ENCODE measurements around the gene CEP85L. TPM values are rescaled to one million over a fixed set of nuclear protein-coding genes. Genes with fewer than 3 reads are reported as not detected.

The CEP85L gene
- polyA plus RNA-seq, 3 donors: 6.4 to 7.8 (median 6.6) TPM

DNA sequence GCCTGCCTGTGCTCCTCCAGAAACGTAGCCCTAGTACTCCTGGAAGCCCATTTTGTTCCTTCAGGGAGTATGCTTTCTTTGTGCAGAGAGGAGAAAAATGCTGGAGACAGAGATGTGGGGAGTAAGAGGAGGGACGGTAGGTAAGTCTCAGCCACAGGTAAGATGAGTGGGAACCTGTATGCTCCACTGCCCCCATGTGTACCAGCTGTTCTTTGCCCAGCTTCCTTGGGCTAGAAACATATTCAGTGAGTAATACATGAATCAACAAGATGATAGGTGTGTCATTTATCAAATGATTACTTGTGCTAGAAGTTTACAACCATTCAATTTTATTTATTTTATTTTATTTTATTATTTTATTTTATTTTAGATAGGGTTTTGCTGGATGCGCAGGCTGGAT, 13.6 kb upstream of the CEP85L start:
- DNase-seq (ENCODE audit: extremely low read depth in 1 of 11, low read depth in 9 of 11, low spot score in 4 of 11): no peak

- no peak for DNase-seq (ENCODE audit: extremely low read depth in 1 of 11, low read depth in 9 of 11, low spot score in 4 of 11)
Observed at GRCh38 chr6:118663993-118664985, 12.9 kb upstream of the CEP85L start.

DNA sequence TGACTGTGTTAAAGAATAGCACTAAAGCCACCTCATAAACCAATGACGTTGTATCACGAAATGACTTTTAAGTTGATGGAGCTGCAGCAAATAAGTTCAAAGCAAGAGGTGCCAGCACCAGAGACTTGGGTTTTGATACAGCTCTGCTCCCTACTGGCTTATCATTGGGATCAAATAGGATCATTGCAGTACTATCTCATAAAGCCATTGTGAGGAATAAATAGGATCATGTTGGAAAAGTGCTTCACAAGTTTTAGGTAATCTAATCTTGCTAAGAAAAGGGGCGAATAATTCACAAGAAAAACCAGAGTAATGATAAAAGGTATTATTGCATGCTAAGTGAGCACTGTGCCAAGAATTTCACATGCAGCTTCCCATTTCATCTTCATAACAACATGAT, 10.4 kb upstream of the CEP85L start:
- DNase-seq (ENCODE audit: extremely low read depth in 1 of 11, low read depth in 9 of 11, low spot score in 4 of 11): no peak

DNA sequence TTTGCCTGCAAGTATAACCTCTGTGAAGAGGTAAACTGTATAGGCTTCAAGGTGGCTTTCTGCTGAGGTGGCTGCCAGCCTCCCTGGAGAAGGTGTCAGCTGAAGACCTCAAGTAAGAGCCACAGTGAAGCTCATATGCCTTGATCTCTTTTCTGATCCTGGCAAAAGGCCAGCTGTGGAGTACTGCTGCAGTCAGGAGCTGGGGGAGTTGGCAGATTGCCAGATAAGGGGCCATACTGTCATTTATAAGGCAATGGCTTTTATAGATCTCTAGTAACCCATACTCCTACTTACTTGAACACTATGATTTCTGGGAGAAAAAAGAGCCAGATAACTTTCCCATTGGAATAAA, 8.8 kb upstream of the CEP85L start:
- DNase-seq (ENCODE audit: extremely low read depth in 1 of 11, low read depth in 9 of 11, low spot score in 4 of 11): peak in 2 of 11 donors; percentile 10 to 44

GRCh38 chr6:118659513-118660217, 8.3 kb upstream of the CEP85L start:
- no peak for DNase-seq (ENCODE audit: extremely low read depth in 1 of 11, low read depth in 9 of 11, low spot score in 4 of 11)

GRCh38 chr6:118656847-118657451, 5.6 kb upstream of the CEP85L start:
- no peak for DNase-seq (ENCODE audit: extremely low read depth in 1 of 11, low read depth in 9 of 11, low spot score in 4 of 11)

DNA sequence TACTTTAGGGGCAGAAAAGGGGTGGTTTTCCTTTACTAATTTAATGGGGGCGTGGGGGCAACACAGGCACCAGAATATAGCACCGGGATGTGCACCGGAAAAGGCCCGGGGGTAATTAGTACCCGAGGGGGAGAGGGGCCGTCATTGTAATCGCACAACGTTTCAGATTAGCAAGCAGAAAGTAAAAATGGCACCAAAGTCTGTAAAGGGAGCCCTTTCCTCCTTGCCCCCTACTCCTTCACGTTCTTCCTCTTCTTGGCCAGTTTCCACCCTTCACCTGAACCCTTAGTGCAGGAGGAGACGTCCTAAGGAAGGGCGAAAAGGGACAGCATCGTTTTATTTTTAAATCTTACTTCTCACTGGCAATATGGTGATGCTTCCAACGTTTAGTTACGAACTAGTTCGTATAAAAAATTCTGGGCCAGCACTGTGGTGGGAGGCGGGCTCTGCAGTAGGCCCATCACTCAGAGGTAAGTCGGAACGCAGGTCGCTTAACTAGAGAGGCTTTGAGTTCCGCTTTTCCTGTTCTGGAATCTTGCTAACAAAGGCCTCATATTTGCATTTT, 742 bp upstream of the CEP85L start:
- no peak for DNase-seq (ENCODE audit: extremely low read depth in 1 of 11, low read depth in 9 of 11, low spot score in 4 of 11)

- peak in 3 of 11 donors; percentile 37 to 51 (median 38) for DNase-seq (ENCODE audit: extremely low read depth in 1 of 11, low read depth in 9 of 11, low spot score in 4 of 11)
Observed at GRCh38 chr6:118650582-118651281, 659 bp downstream of the CEP85L start.

GRCh38 chr6:118649918-118650581, 1.3 kb downstream of the CEP85L start:
- peak in 6 of 11 donors; percentile 46 to 64 (median 56) for DNase-seq (ENCODE audit: extremely low read depth in 1 of 11, low read depth in 9 of 11, low spot score in 4 of 11)

DNA sequence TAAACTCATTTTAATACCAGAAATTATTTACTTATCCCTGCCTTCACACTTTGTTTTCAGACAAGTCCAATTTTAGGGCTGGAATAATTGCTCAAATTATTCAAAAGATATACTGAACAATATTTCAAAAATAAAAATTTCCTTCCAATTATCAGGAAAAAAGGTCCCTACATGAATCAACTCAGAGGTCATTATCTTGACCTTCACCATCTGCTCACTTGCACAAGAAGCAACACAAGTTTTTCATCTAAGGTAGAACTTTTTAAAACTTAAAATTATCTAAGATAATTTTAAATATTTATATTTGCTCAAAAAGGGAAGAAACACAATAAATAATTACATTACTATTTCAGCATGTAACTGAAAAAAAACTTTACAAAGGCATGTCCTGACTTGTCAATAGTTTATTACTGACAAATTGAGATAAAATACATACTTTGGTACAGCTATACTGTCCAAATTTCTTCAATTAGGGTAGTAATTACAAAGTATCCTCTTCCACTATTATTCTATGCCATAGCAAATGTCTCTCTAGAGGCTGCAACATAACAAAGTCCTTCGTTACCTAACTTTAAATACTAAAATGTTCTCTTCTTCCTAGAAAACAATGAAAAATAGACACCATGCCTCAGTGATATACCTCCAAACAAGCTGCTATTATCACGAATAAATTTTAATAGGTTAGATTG, 2.4 kb downstream of the CEP85L start:
- no peak for DNase-seq (ENCODE audit: extremely low read depth in 1 of 11, low read depth in 9 of 11, low spot score in 4 of 11)

DNA sequence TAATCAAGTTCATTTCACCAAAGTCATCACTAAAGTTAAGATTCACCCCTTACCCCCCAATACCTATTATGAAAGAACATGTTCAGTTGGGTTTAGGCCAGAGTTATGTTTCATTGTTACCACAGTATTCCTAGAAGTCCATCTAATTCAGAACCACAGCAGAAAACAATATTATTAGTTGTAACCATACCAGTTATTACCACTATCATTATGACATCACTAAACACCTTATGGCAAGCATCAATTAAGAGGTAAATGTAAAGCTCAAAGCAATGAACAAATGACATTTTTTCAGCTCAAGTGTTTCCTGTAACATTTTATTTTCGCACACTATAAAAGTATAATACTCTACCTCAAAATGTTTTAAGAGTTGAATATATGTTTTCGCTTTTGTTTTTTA, 4.4 kb downstream of the CEP85L start:
- DNase-seq (ENCODE audit: extremely low read depth in 1 of 11, low read depth in 9 of 11, low spot score in 4 of 11): no peak

DNA sequence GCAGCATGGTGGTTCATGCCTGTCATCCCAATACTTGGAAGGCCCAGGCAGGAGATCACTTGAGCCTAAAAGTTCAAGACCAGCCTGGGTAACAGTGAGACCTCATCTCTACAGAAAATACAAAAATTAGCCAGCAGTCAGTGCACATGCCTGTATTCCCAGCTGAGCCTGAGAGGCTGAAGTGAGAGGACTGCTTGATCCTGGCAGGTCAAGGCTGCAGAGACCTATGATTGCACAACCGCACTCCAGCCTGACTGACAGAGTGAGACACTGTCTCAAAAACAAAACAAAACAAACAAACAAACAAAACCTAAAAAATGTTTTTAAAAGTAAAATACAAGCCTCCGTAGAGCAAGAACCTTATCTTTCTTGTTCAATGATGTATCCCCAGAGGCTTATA, 6.0 kb downstream of the CEP85L start:
- no peak for DNase-seq (ENCODE audit: extremely low read depth in 1 of 11, low read depth in 9 of 11, low spot score in 4 of 11)

GRCh38 chr6:118644007-118644406, 7.4 kb downstream of the CEP85L start:
- no peak for DNase-seq (ENCODE audit: extremely low read depth in 1 of 11, low read depth in 9 of 11, low spot score in 4 of 11)

DNA sequence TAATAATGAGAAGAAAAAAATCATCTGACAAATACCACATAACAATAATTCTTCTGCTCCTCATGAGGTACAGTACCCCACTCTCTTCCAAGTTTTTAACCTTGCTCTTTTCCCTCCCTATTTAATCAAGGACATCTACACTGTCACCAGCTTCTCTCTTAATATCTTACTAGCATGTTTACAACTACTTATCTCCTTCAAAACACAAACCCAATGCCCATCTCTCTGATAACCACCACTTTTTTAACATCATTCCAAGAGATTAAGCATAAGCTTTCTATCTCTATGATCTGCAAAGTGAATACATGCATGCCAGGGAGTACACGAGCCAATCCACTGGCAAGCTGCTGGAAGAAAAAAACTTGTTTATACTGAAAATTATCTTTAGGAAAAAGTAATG, 10.3 kb downstream of the CEP85L start:
- no peak for DNase-seq (ENCODE audit: extremely low read depth in 1 of 11, low read depth in 9 of 11, low spot score in 4 of 11)

DNA sequence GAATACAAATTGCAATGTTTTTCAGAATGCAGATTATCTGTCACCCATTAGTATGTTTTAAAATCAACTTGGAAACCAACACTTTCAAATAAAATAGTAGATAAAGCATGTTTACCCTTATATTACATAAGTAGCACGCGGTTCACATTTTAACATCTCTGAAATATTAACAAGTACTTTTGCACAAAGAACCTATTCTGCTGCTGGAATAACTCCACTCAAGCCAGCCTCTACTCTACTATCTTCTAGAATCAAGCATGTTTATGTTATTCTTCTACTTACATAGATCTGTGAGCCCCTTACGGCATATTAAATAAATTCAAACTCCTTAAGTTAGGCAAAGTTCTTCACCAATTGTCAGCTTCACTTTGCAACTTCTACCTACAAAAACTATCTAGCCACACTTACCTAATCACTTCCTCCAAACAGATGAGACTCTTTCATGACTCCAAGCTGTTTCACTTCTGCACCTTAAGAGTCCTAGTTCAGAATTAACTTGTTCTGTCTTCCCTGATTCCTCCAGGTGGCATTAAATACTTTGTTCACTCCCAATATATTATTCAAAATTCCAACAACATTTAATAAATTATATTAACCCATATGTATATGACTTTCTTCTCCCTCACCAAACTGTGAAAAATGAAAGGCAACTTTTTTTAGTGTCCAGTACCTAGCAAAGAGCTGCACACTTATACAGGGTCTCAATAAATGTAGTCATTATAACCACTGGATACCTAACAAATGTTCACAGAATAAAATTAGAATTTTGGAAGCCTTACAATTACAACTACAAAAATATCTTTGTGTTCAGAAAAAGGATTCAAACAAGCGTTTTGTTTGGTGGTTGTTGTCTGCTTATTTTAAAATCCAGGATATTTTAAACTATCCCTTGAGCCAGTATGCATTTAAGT, 12.1 kb downstream of the CEP85L start:
- no peak for DNase-seq (ENCODE audit: extremely low read depth in 1 of 11, low read depth in 9 of 11, low spot score in 4 of 11)

DNA sequence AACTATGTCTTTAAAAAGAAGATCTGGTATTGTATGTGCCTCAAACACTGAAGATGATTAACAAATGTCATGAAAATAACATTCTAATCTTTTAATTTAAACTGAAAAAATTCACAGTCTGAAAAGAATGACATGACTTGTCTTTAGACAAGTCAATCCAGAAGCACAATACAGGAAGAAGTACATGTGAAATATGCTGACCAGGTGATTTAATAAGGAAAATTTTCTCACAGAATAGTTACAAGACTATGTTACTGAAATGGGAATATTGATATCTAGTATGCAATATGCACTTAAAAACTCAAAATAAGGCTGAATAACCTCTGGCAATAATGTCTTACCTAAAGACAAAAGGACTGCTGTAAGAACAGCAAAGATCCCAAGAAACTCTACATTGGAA, 13.1 kb downstream of the CEP85L start:
- no peak for DNase-seq (ENCODE audit: extremely low read depth in 1 of 11, low read depth in 9 of 11, low spot score in 4 of 11)

All from renal cortex interstitium (tissue), 11 donors.